ENCODE data around the gene SPAG6.

DNA sequence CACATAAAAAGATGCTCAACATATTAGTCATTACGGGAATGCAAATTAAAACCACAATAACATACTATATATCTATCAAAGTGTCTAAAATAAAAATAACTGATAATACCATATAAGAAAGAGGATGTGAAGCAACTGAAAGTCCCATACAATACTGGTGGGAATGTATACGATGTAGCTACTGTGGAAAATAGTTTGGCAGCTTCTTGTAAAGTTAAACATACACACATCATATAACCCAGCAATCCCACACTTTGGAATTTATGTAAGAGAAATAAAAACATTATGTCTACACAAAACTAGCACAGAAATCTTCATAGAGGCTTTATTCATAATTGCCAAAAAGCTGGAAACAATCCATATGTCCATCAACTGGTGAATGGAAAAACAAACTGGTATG, 39.6 kb upstream of the SPAG6 start:
- TF ChIP-seq SMC3 (IDR thresholded peaks at IDR 0.05; ENCODE audit: low read depth, low read length) (no peak), CHD1 (IDR thresholded peaks at IDR 0.05; ENCODE audit: low read depth, low read length) (no peak), POLR2A (IDR thresholded peaks at IDR 0.05; ENCODE audit: low read depth, low read length) (no peak), CEBPB (IDR thresholded peaks at IDR 0.05; ENCODE audit: low read depth, low read length) (no peak), BHLHE40 (IDR thresholded peaks at IDR 0.05; ENCODE audit: low read depth, low read length) (no peak), RAD21 (IDR thresholded peaks at IDR 0.05; ENCODE audit: low read length) (no peak), MAFK (IDR thresholded peaks at IDR 0.05; ENCODE audit: low read depth, low read length) (no peak), NFE2L2 (IDR thresholded peaks at IDR 0.05; ENCODE audit: low read depth, low read length) (no peak)
- TF ChIP-seq, protein P1, sequence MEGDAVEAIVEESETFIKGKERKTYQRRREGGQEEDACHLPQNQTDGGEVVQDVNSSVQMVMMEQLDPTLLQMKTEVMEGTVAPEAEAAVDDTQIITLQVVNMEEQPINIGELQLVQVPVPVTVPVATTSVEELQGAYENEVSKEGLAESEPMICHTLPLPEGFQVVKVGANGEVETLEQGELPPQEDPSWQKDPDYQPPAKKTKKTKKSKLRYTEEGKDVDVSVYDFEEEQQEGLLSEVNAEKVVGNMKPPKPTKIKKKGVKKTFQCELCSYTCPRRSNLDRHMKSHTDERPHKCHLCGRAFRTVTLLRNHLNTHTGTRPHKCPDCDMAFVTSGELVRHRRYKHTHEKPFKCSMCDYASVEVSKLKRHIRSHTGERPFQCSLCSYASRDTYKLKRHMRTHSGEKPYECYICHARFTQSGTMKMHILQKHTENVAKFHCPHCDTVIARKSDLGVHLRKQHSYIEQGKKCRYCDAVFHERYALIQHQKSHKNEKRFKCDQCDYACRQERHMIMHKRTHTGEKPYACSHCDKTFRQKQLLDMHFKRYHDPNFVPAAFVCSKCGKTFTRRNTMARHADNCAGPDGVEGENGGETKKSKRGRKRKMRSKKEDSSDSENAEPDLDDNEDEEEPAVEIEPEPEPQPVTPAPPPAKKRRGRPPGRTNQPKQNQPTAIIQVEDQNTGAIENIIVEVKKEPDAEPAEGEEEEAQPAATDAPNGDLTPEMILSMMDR (conservative IDR thresholded peaks at IDR 0.05; ENCODE audit: low read depth, low read length): no peak
- TF ChIP-seq, protein P2, sequence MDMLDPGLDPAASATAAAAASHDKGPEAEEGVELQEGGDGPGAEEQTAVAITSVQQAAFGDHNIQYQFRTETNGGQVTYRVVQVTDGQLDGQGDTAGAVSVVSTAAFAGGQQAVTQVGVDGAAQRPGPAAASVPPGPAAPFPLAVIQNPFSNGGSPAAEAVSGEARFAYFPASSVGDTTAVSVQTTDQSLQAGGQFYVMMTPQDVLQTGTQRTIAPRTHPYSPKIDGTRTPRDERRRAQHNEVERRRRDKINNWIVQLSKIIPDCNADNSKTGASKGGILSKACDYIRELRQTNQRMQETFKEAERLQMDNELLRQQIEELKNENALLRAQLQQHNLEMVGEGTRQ (IDR thresholded peaks at IDR 0.05; ENCODE audit: low read depth, low read length): no peak
- TF ChIP-seq, protein P3, sequence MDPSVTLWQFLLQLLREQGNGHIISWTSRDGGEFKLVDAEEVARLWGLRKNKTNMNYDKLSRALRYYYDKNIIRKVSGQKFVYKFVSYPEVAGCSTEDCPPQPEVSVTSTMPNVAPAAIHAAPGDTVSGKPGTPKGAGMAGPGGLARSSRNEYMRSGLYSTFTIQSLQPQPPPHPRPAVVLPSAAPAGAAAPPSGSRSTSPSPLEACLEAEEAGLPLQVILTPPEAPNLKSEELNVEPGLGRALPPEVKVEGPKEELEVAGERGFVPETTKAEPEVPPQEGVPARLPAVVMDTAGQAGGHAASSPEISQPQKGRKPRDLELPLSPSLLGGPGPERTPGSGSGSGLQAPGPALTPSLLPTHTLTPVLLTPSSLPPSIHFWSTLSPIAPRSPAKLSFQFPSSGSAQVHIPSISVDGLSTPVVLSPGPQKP (IDR thresholded peaks at IDR 0.05; ENCODE audit: borderline replicate concordance, low read depth, low read length): no peak
